Neutrophil (primary cell): ENCODE results near the gene MBNL1.

Experiments
- H3K27ac ChIP-seq: fragments of 200-600 bp; sonication (generic); 2 replicates; pipeline ENCODE4 v1.5.1; 2016; ENCODE audit warnings: mild to moderate bottlenecking, moderate library complexity
- H3K27me3 ChIP-seq: fragments of 200-600 bp; sonication (generic); 2 replicates; pipeline ENCODE4 v1.6.0; 2016; ENCODE audit warnings: mild to moderate bottlenecking
- H3K36me3 ChIP-seq: fragments of 200-600 bp; sonication (generic); 2 replicates; pipeline ENCODE4 v1.5.1; 2017
- H3K4me1 ChIP-seq, 2 experiments: fragments of 200-600 bp in 1 of 2; sonication (generic) in 1 of 2; 1 replicate in 1 of 2; 2 replicates in 1 of 2; pipeline versions ENCODE4 v1.5.1 to v1.6.1; 2013 to 2016; ENCODE audit warnings: low read depth in 1 of 2, low read length in 1 of 2, mild to moderate bottlenecking in 1 of 2, moderate library complexity in 1 of 2; ENCODE audit not compliant: control insufficient read depth in 1 of 2, insufficient read depth in 1 of 2
- H3K4me3 ChIP-seq, 2 experiments: fragments of 200-600 bp in 1 of 2; sonication (generic) in 1 of 2; 1 replicate in 1 of 2; 2 replicates in 1 of 2; pipeline ENCODE4 v1.5.1; 2013 to 2016; ENCODE audit warnings: low read depth in 1 of 2, low read length in 1 of 2, mild to moderate bottlenecking in 1 of 2, moderate library complexity in 1 of 2
- H3K9me3 ChIP-seq: fragments of 200-600 bp; sonication (generic); 2 replicates; pipeline ENCODE4 v1.5.1; 2016
- CTCF ChIP-seq: fragments of 200-600 bp; sonication (generic); IDR thresholded peaks from 2 replicates; pipeline ENCODE4 v1.5.1; 2016; ENCODE audit warnings: antibody characterized with exemption

The MBNL1 gene

DNA sequence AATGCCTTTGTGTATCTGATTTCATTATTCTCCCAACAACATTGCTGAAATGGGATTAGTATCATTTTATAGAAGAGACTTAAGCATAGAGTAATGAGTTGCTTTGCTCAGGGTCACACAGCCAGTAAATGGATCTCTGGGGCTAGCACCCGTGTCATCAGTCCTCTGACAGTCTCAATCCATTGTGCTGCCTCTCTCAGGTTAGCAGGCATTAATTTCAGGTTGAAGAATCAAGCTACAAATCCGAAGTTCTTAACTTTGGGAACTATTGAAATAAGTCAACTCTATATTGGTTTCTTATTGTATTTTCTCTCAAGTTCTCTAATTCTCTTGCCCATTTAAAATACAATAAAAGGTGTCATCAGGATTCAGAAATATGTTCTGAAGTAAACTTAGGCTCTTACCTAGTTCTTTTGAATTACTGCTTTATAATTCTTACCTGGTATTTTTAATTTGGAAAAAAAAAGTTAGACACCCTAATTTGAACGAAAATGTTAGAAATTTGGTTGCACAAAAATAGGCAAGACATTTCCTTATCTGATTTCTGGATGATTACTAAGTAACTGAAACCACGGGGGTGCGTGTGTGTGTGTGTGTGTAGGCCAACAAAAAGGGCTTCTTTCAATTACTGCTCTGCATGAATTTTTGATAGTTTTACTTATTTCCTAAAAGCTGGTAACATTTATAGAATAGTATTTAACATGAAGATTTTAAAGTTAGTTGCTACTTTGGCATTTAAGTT lies 189.8 kb downstream of the MBNL1 start:
- Histone ChIP-seq H3K4me3 (no peak overlapping the region), H3K27me3 (no peaks in the 10 kb centered on the region), H3K4me1 (peaks cover 7 to 20% of the 10 kb centered on the region in 2 experiments), H3K36me3 (peaks cover 57% of the 10 kb centered on the region), H3K9me3 (no peaks in the 10 kb centered on the region), H3K27ac (peak overlapping the region; percentile 44)
- no peak for TF ChIP-seq CTCF

GRCh38 chr3:152459118-152459515 lies 190.4 kb downstream of the MBNL1 start:
- H3K9me3 ChIP-seq = no peaks in the 10 kb centered on the region
- no peaks in the 10 kb centered on the region for H3K27me3 ChIP-seq
- peaks cover 7 to 20% of the 10 kb centered on the region in 2 experiments for H3K4me1 ChIP-seq
- peaks cover 57% of the 10 kb centered on the region for H3K36me3 ChIP-seq
- H3K4me3 ChIP-seq = no peak overlapping the region
- no peak for TF ChIP-seq CTCF
- H3K27ac ChIP-seq = peak overlapping the region; percentile 44

GRCh38 chr3:152459572-152459971 lies 190.8 kb downstream of the MBNL1 start:
- H3K36me3 ChIP-seq = peaks cover 59% of the 10 kb centered on the region
- peaks cover 7 to 20% of the 10 kb centered on the region in 2 experiments for H3K4me1 ChIP-seq
- no peaks in the 10 kb centered on the region for H3K9me3 ChIP-seq
- no peak overlapping the region for H3K4me3 ChIP-seq
- H3K27me3 ChIP-seq = no peaks in the 10 kb centered on the region
- no peak overlapping the region for H3K27ac ChIP-seq
- TF ChIP-seq CTCF = no peak

DNA sequence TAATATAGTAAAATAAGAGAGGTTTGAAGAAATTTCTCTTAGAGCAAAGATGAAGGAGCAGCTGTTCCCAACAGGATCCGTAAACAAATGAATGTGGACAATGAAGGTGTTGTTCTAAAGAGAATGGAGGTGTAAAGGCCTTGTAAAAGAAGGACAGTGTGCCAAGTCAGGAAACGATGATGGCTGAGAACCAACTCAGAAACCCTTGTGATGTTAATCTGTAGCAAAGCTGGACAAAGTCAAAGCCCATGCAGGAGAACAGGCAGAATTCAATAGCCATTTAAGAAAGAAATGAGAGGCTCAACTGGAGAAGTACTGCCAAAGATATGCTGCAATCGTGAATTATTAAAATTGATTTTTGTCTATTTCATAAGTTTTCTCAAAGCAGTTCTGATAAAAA lies 192.2 kb downstream of the MBNL1 start:
- H3K4me1 ChIP-seq = peaks cover 7 to 20% of the 10 kb centered on the region in 2 experiments
- TF ChIP-seq CTCF = no peak
- no peaks in the 10 kb centered on the region for H3K27me3 ChIP-seq
- peaks cover 71% of the 10 kb centered on the region for H3K36me3 ChIP-seq
- no peaks in the 10 kb centered on the region for H3K9me3 ChIP-seq
- no peak overlapping the region for H3K4me3 ChIP-seq
- peak overlapping the region; percentile 18 for H3K27ac ChIP-seq

DNA sequence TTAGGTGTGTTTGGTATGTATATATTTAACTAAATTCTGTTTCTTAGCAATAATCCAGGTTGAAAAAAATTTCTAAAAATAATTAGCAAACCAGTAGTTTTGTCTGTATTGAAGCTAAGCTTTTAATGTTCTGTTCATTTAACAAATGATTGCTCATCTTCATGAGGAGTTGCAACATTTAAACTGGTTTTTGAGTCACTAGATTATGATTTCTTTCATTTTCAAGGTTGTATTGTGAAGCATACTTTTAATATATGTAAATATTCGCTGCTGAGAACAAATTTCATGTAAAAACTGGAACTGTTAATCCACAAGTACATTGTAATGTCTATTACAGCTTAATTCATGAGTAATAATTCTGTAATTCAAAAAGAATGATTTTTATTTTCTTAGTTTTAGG lies 192.7 kb downstream of the MBNL1 start:
- Histone ChIP-seq H3K4me3 (no peak overlapping the region), H3K9me3 (no peaks in the 10 kb centered on the region), H3K4me1 (peaks cover 7 to 20% of the 10 kb centered on the region in 2 experiments), H3K27me3 (no peaks in the 10 kb centered on the region), H3K36me3 (peaks cover 70% of the 10 kb centered on the region), H3K27ac (peak overlapping the region; percentile 18)
- no peak for TF ChIP-seq CTCF
